HG03571 (cell line): ENCODE results near the gene RBM17.
"Not testable (repeated sequence)": the region's sequence is repeated elsewhere in the genome, so short reads cannot be mapped to it uniquely, and the experiment has no call there.

Experiments used
- ATAC-seq: cut with Tn5 transposase; IDR thresholded peaks from one replicate; pipeline ENCODE4 v1.9.1; 2021; ENCODE audit not compliant: unreplicated experiment

The RBM17 gene

GRCh38 chr10:6134099-6134823 lies 45.4 kb downstream of the RBM17 start:
- no peak for ATAC-seq

GRCh38 chr10:6135039-6135438 lies 46.2 kb downstream of the RBM17 start:
- ATAC-seq: peak; percentile 33

GRCh38 chr10:6135589-6136168 lies 46.8 kb downstream of the RBM17 start:
- no peak for ATAC-seq

GRCh38 chr10:6136215-6137201 lies 47.7 kb downstream of the RBM17 start:
- peak; percentile 43 for ATAC-seq

GRCh38 chr10:6138456-6138855 lies 49.6 kb downstream of the RBM17 start:
- ATAC-seq: no peak

- no peak for ATAC-seq
Measured at GRCh38 chr10:6139470-6139869, 50.6 kb downstream of the RBM17 start.

GRCh38 chr10:6140141-6140841 lies 51.5 kb downstream of the RBM17 start:
- no peak for ATAC-seq

GRCh38 chr10:6140965-6141295 lies 52.1 kb downstream of the RBM17 start:
- ATAC-seq: no peak

- peak; percentile 49 for ATAC-seq
Measured at GRCh38 chr10:6141296-6142151, 52.7 kb downstream of the RBM17 start.

- not testable (repeated sequence) for ATAC-seq
Measured at GRCh38 chr10:6142186-6142585, 53.4 kb downstream of the RBM17 start.

GRCh38 chr10:6142644-6143043 lies 53.8 kb downstream of the RBM17 start:
- ATAC-seq: no peak

- no peak for ATAC-seq
Measured at GRCh38 chr10:6143181-6143580, 54.3 kb downstream of the RBM17 start.

- ATAC-seq: peak; percentile 68
Measured at GRCh38 chr10:6144406-6145165, 55.8 kb downstream of the RBM17 start.

- ATAC-seq: no peak
Measured at GRCh38 chr10:6145166-6145987, 56.5 kb downstream of the RBM17 start.

- no peak for ATAC-seq
Measured at GRCh38 chr10:6146013-6146785, 57.4 kb downstream of the RBM17 start.

- ATAC-seq: no peak
Measured at GRCh38 chr10:6146921-6147320, 58.1 kb downstream of the RBM17 start.

GRCh38 chr10:6148251-6148701 lies 59.4 kb downstream of the RBM17 start:
- ATAC-seq: no peak

- ATAC-seq: no peak
Measured at GRCh38 chr10:6148908-6149307, 60.1 kb downstream of the RBM17 start.
